ENCODE data around the gene PTPN1.

- TF ChIP-seq POLR2A (IDR thresholded peaks at IDR 0.05), result no peak
- TF ChIP-seq CTCF (IDR thresholded peaks at IDR 0.05), result no peak
- no peak for TF ChIP-seq EP300 (IDR thresholded peaks at IDR 0.05)
Observed at GRCh38 chr20:50574586-50574985, 64.4 kb downstream of the PTPN1 start.
